ENCODE results near the gene SORCS3. TPM values are rescaled to one million over a fixed set of nuclear protein-coding genes. Genes with fewer than 3 reads are reported as not detected.

The SORCS3 gene
- total RNA-seq, 1 donor from 2014 or later = not detected

- Histone ChIP-seq H3K4me3 (ENCODE audit: low read depth, low read length) (no peak overlapping the region), H3K27me3 (ENCODE audit: control insufficient read depth, insufficient read depth, low read length) (no peaks in the 10 kb centered on the region), H3K36me3 (ENCODE audit: control insufficient read depth, insufficient read depth, low read length) (no peaks in the 10 kb centered on the region)
- DNase-seq (ENCODE audit: low read depth) (peak; percentile 79), FAIRE-seq (no peak)
- no peak for TF ChIP-seq CTCF (IDR thresholded peaks at IDR 0.05; ENCODE audit: insufficient read depth, low read length, severe bottlenecking)
These were observed 296.5 kb downstream of the SORCS3 start for GRCh38 chr10:104937567-104937966.

- FAIRE-seq = no peak
- no peaks in the 10 kb centered on the region for H3K36me3 ChIP-seq (ENCODE audit: control insufficient read depth, insufficient read depth, low read length)
- no peak for DNase-seq (ENCODE audit: low read depth)
- no peak overlapping the region for H3K4me3 ChIP-seq (ENCODE audit: low read depth, low read length)
- H3K27me3 ChIP-seq (ENCODE audit: control insufficient read depth, insufficient read depth, low read length) = no peaks in the 10 kb centered on the region
- TF ChIP-seq CTCF (IDR thresholded peaks at IDR 0.05; ENCODE audit: insufficient read depth, low read length, severe bottlenecking) = no peak
These were observed 296.9 kb downstream of the SORCS3 start for GRCh38 chr10:104938031-104938430.

- DNase-seq (ENCODE audit: low read depth) = no peak
- no peaks in the 10 kb centered on the region for H3K36me3 ChIP-seq (ENCODE audit: control insufficient read depth, insufficient read depth, low read length)
- no peak for FAIRE-seq
- TF ChIP-seq CTCF (IDR thresholded peaks at IDR 0.05; ENCODE audit: insufficient read depth, low read length, severe bottlenecking) = no peak
- H3K4me3 ChIP-seq (ENCODE audit: low read depth, low read length) = no peak overlapping the region
- no peaks in the 10 kb centered on the region for H3K27me3 ChIP-seq (ENCODE audit: control insufficient read depth, insufficient read depth, low read length)
These were observed 300.6 kb downstream of the SORCS3 start for GRCh38 chr10:104941662-104942061.

- FAIRE-seq = no peak
- no peak for TF ChIP-seq CTCF (IDR thresholded peaks at IDR 0.05; ENCODE audit: insufficient read depth, low read length, severe bottlenecking)
- H3K36me3 ChIP-seq (ENCODE audit: control insufficient read depth, insufficient read depth, low read length) = no peaks in the 10 kb centered on the region
- H3K27me3 ChIP-seq (ENCODE audit: control insufficient read depth, insufficient read depth, low read length) = no peaks in the 10 kb centered on the region
- DNase-seq (ENCODE audit: low read depth) = no peak
- H3K4me3 ChIP-seq (ENCODE audit: low read depth, low read length) = no peak overlapping the region
These were observed 306.2 kb downstream of the SORCS3 start for GRCh38 chr10:104947314-104947713.

- no peak for TF ChIP-seq CTCF (IDR thresholded peaks at IDR 0.05; ENCODE audit: insufficient read depth, low read length, severe bottlenecking)
- no peaks in the 10 kb centered on the region for H3K27me3 ChIP-seq (ENCODE audit: control insufficient read depth, insufficient read depth, low read length)
- H3K4me3 ChIP-seq (ENCODE audit: low read depth, low read length) = no peak overlapping the region
- FAIRE-seq (no peak), DNase-seq (ENCODE audit: low read depth) (no peak)
- no peaks in the 10 kb centered on the region for H3K36me3 ChIP-seq (ENCODE audit: control insufficient read depth, insufficient read depth, low read length)
These were observed 316.2 kb downstream of the SORCS3 start for GRCh38 chr10:104957178-104957841.

Measured in bronchial epithelial cell (primary cell).